CD4-positive, alpha-beta memory T cell (primary cell): ENCODE measurements around the gene IDS. TPM values are rescaled to one million over a fixed set of nuclear protein-coding genes. Genes with fewer than 3 reads are reported as not detected.
"Not testable (repeated sequence)": the region's sequence is repeated elsewhere in the genome, so short reads cannot be mapped to it uniquely, and the experiment has no call there.

Experiments used
- CTCF ChIA-PET: fragments of 350-600 bp; sonication (Branson Sonifier 250); formaldehyde crosslinking; loops from one replicate; lab custom pipeline; 2021; ENCODE audit warnings: inconsistent platforms; ENCODE audit not compliant: partially characterized antibody; lab: Charles Lee
- POLR2A ChIA-PET: fragments of 350-600 bp; sonication (Branson Sonifier 250); formaldehyde crosslinking; loops from one replicate; lab custom pipeline; 2021; ENCODE audit not compliant: partially characterized antibody; lab: Charles Lee
- DNase-seq, 5 donors: peaks; one replicate each; pipeline versions ENCODE4 v3.0.0 to v3.0.0-alpha.2; 2020 to 2022; ENCODE audit warnings: mixed read lengths in 1 of 5
- H3K27ac ChIP-seq: one replicate; pipeline ENCODE4 v1.7.0; 2013; ENCODE audit warnings: low read depth, low read length
- H3K27me3 ChIP-seq: 2 replicates; pipeline ENCODE4 v1.7.0; 2013; ENCODE audit warnings: mild to moderate bottlenecking, low read length, moderate library complexity; ENCODE audit not compliant: insufficient read depth
- H3K36me3 ChIP-seq: 2 replicates; pipeline ENCODE4 v1.7.0; 2013; ENCODE audit warnings: mild to moderate bottlenecking, low read length, moderate library complexity; ENCODE audit not compliant: insufficient read depth
- H3K4me1 ChIP-seq: 2 replicates; pipeline ENCODE4 v1.7.0; 2013; ENCODE audit warnings: mild to moderate bottlenecking, low read length, moderate library complexity; ENCODE audit not compliant: insufficient read depth
- H3K4me3 ChIP-seq, 2 donors: one replicate each; pipeline ENCODE4 v1.7.0; 2013; ENCODE audit warnings: low read length in 2 of 2, mild to moderate bottlenecking in 1 of 2
- H3K9me3 ChIP-seq, 2 donors: one replicate each; pipeline ENCODE4 v1.7.0; 2013; ENCODE audit warnings: low read length in 2 of 2, control low read depth in 1 of 2; ENCODE audit not compliant: control insufficient read depth in 1 of 2
- H3K27ac Mint-ChIP-seq, 7 donors: one replicate each; pipeline ENCODE4 v1.8.0; 2020 to 2021; ENCODE audit warnings: mixed read lengths in 7 of 7, mild to moderate bottlenecking in 6 of 7, inconsistent platforms in 3 of 7, moderate library complexity in 3 of 7
- H3K27me3 Mint-ChIP-seq, 2 donors: one replicate each; pipeline ENCODE4 v1.8.0; 2020 to 2021; ENCODE audit warnings: mixed read lengths in 2 of 2
- H3K36me3 Mint-ChIP-seq, 2 donors: one replicate each; pipeline ENCODE4 v1.8.0; 2020 to 2021; ENCODE audit warnings: mixed read lengths in 2 of 2, inconsistent platforms in 1 of 2, mild to moderate bottlenecking in 1 of 2
- H3K4me1 Mint-ChIP-seq, 4 donors: one replicate each; pipeline ENCODE4 v1.8.0; 2020 to 2021; ENCODE audit warnings: mixed read lengths in 4 of 4, mild to moderate bottlenecking in 1 of 4
- H3K4me3 Mint-ChIP-seq, 8 donors: one replicate each; pipeline ENCODE4 v1.8.0; 2020 to 2021; ENCODE audit warnings: mixed read lengths in 8 of 8, mild to moderate bottlenecking in 7 of 8, moderate library complexity in 6 of 8, inconsistent platforms in 3 of 8
- H3K9me3 Mint-ChIP-seq, 8 donors: one replicate each; pipeline ENCODE4 v1.8.0; 2020 to 2021; ENCODE audit warnings: mixed read lengths in 8 of 8, mild to moderate bottlenecking in 5 of 8, inconsistent platforms in 3 of 8, moderate library complexity in 1 of 8
- intact Hi-C: fragments of 100-400 bp; cut with micrococcal nuclease; formaldehyde crosslinking; loops from one replicate; pipeline ENCODE4 v1.15.1; 2023
- polyA plus RNA-seq, 2 donors: library from polyadenylated mRNA; unstranded; fragments of 300-500 nt; fragmentation: Illumina TruSeq; gene quantifications; one replicate each; pipeline ENCODE4 v1.2.3, GENCODE V29; 2021
- total RNA-seq, 2 experiments: library from RNA; stranded (reverse); gene quantifications; one replicate each; pipeline ENCODE4 v1.2.3, GENCODE V29; 2021

The IDS gene
- total and polyA plus RNA-seq, 4 experiments from 2014 or later = 121 to 196 (median 157) TPM

DNA sequence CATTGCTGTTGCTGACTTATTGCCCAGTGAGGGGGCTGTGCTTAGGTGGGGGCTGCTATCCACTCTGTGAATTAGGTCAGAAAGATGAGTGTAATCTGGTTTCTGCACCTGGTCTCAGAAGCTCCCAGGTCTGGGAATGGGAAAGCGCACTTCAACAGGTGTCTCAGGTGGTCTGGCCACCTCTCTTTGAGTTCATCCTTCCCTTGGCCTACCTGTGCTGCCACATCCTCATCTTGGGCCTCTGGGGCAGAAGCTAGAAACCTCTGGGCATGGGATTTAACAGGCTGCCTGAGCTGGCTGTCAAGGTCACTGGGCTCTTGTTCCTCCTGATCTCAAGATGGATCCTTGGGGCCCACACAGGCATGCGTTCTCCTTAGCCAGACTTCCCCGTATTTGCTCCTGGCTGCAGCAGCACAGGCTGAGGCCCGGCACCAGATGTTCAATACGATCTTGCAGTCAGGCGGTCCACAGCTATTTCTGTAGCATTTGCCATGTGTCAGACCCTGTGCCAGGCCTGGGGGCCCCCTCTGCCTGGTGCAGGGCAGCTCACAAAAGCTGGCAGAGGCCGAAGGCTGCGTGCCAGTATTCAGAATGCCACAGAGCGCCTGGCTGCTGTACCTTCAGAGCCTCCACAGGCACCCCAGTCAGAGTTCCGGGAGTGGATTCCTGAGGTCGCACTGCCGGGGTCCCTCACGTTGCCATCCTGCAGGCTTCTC is 21.4 kb upstream of the IDS start:
- H3K9me3 Mint-ChIP-seq, H3K4me3 ChIP-seq, H3K36me3 Mint-ChIP-seq, DNase-seq, H3K36me3 ChIP-seq, H3K27me3 Mint-ChIP-seq, H3K27me3 ChIP-seq, H3K9me3 ChIP-seq: not testable (repeated sequence)
- Mint-ChIP-seq H3K27ac (peak overlapping the region; percentile 82 to 96 (median 90)), H3K4me1 (peaks cover 14 to 43% (median 22%) of the 10 kb centered on the region in 4 donors), H3K4me3 (peak overlapping the region in 3 of 8 donors; percentile 42 to 52 (median 46))
- Histone ChIP-seq H3K27ac (peak overlapping the region; percentile 74), H3K4me1 (peaks cover 43% of the 10 kb centered on the region)
- ChIA-PET POLR2A (interaction anchor here (1.0 to 11.7 kb wide), 4 partner anchors 13 to 414 kb away, joined by 3 to 112 read pairs (median 34); partner anchors contain the start of genes EOLA1 and IDS), CTCF (interaction anchor here (0.9 to 6.5 kb wide), 6 partner anchors 13 to 23 kb away, joined by 3 to 56 read pairs (median 10); partner anchors contain the start of genes EOLA1 and IDS)
- intact Hi-C loops = loop anchor here (1.0 kb wide), 3 partner anchors 14 to 21 kb away; partner anchors contain the start of gene IDS

DNA sequence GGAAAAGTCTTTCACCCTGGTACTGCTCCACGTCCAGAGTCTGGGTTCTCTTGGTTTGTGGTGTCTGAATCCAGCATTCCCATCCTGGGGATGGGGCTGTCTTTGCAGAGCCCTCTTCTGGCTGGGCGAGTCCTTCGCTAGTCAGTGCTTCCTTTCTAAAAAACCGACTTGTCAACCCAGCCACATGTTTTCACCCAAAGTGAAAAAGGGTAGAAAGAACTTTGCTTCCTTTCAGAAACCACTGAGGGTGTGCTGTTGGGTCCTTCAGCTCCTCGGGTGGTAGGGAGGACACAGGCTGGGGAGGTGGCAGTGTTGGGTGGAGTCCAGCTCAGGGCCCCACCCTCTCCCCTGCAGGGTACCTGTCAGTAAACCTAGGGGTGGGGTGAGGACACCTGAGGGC is 20.8 kb upstream of the IDS start:
- DNase-seq = peak; percentile 55 to 64 (median 58)
- not testable (repeated sequence) for H3K36me3 Mint-ChIP-seq, H3K9me3 ChIP-seq, H3K9me3 Mint-ChIP-seq, H3K36me3 ChIP-seq, H3K4me3 ChIP-seq, H3K27me3 ChIP-seq, H3K27me3 Mint-ChIP-seq
- H3K27ac Mint-ChIP-seq = peak overlapping the region; percentile 90 to 96 (median 93)
- Histone ChIP-seq H3K4me1 (peaks cover 49% of the 10 kb centered on the region), H3K27ac (peak overlapping the region; percentile 74)
- intact Hi-C loops = loop anchor here (1.0 kb wide), 1 partner anchor 14 kb away; no protein-coding TSS in a partner anchor
- CTCF ChIA-PET = interaction anchor here (0.9 to 6.5 kb wide), 5 partner anchors 13 to 22 kb away, joined by 3 to 56 read pairs (median 4); partner anchors contain the start of genes EOLA1 and IDS
- peaks cover 18 to 48% (median 28%) of the 10 kb centered on the region in 4 donors for H3K4me1 Mint-ChIP-seq
- POLR2A ChIA-PET = interaction anchor here (1.0 to 11.7 kb wide), 4 partner anchors 13 to 414 kb away, joined by 3 to 112 read pairs (median 34); partner anchors contain the start of genes EOLA1 and IDS
- H3K4me3 Mint-ChIP-seq = peak overlapping the region in 7 of 8 donors; percentile 43 to 69 (median 52)

DNA sequence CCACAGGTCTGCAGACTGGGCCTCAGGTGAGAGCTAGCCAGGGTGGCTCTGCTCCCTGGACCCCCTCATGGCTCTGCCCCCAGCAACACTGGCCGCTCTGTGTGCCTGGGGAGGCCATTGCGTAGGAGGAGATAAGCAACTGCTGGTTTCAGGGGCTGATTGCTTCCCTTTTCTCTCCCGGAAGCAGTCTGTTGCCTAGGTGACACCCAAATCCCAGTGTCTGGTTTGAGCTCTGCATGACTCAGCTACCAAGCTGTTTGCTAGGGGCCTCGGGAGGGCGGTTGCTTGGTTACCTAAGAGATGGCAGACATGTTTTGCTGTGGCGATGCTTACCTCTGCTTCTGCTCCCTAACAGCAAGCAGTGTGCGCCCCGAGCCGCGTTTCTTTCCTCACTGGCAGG is 20.3 kb upstream of the IDS start:
- Histone ChIP-seq H3K27ac (peak overlapping the region; percentile 74), H3K4me1 (peaks cover 54% of the 10 kb centered on the region)
- H3K27me3 ChIP-seq, H3K4me3 ChIP-seq, H3K36me3 ChIP-seq, H3K36me3 Mint-ChIP-seq, H3K27me3 Mint-ChIP-seq, H3K9me3 Mint-ChIP-seq, H3K9me3 ChIP-seq, intact Hi-C loops: not testable (repeated sequence)
- ChIA-PET POLR2A (interaction anchor here (0.8 to 11.7 kb wide), 4 partner anchors 12 to 414 kb away, joined by 3 to 112 read pairs (median 34); partner anchors contain the start of genes EOLA1 and IDS), CTCF (interaction anchor here (1.1 to 6.5 kb wide), 4 partner anchors 13 to 21 kb away, joined by 3 to 56 read pairs (median 10); partner anchors contain the start of gene EOLA1)
- Mint-ChIP-seq H3K4me1 (peaks cover 23 to 54% (median 33%) of the 10 kb centered on the region in 4 donors), H3K27ac (peak overlapping the region; percentile 90 to 96 (median 94)), H3K4me3 (peak overlapping the region in 7 of 8 donors; percentile 46 to 70 (median 66))
- DNase-seq = peak; percentile 68 to 93 (median 81)

DNA sequence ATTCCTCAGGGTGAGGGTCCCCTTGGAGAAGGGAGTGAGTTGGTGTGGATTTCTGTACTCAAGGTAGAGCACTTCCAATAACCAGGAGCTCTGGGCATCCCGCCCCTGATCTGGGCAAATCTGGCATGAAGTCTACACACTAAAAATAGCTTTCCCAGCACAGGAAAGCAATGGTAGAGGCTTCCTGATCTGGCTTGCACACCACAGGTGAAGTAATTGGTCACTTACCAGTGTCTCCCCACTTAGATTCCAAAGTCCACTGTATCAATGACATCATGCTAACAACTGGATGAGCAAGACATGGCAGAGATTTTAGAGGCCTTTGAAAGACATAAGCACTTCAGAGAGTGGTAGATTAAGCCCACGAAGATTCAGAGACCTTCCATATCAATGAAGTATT is 17.8 kb upstream of the IDS start:
- Histone ChIP-seq H3K36me3 (no peaks in the 10 kb centered on the region), H3K27ac (peak overlapping the region; percentile 15), H3K27me3 (no peaks in the 10 kb centered on the region), H3K4me1 (peaks cover 59% of the 10 kb centered on the region), H3K4me3 (no peak overlapping the region), H3K9me3 (no peaks in the 10 kb centered on the region)
- Mint-ChIP-seq H3K4me1 (peaks cover 23 to 60% (median 35%) of the 10 kb centered on the region in 4 donors), H3K36me3 (no peaks in the 10 kb centered on the region), H3K9me3 (no peaks in the 10 kb centered on the region), H3K4me3 (no peak overlapping the region), H3K27me3 (no peaks in the 10 kb centered on the region), H3K27ac (peak overlapping the region; percentile 34 to 90 (median 74))
- ChIA-PET CTCF (interaction anchor here (2.1 to 3.7 kb wide), 2 partner anchors 10 to 17 kb away, joined by 11 to 29 read pairs; partner anchors contain the start of gene EOLA1), POLR2A (interaction anchor here (3.0 to 11.7 kb wide), 3 partner anchors 10 to 19 kb away, joined by 35 to 112 read pairs (median 35); partner anchors contain the start of genes EOLA1 and IDS)
- no peak for DNase-seq
- intact Hi-C loops = no loop called here

DNA sequence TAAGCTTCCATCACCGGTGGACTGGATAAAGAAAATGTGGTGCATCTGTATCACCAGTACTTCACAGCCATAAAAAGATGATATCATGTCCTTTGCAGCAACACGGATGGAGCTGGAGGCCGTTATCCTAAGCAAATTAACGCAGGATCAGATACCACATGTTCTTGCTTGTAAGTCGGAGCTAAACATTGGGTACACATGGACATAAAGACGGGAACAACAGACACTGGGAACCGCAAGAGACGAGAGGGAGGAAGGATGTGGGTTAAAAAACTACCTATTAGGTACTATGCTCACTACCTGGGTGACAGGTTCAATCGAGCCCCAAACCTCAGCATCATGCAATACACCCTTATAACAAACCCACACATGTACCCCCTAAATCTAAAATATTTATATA is 16.3 kb upstream of the IDS start:
- Histone ChIP-seq H3K36me3 (no peaks in the 10 kb centered on the region), H3K4me1 (peaks cover 54% of the 10 kb centered on the region), H3K4me3 (no peak overlapping the region), H3K9me3 (no peaks in the 10 kb centered on the region), H3K27me3 (no peaks in the 10 kb centered on the region), H3K27ac (no peak overlapping the region)
- no peaks in the 10 kb centered on the region for H3K36me3 Mint-ChIP-seq
- DNase-seq = peak in 4 of 5 donors; percentile 36 to 67 (median 56)
- peak overlapping the region; percentile 33 to 95 (median 83) for H3K27ac Mint-ChIP-seq
- no peaks in the 10 kb centered on the region for H3K27me3 Mint-ChIP-seq
- POLR2A ChIA-PET = interaction anchor here (1.1 to 11.7 kb wide), 5 partner anchors 8 to 417 kb away, joined by 3 to 112 read pairs (median 35); partner anchors contain the start of genes EOLA1, EOLA2 and IDS
- intact Hi-C loops = no loop called here
- CTCF ChIA-PET = interaction anchor here (1.7 to 3.7 kb wide), 3 partner anchors 9 to 50 kb away, joined by 3 to 29 read pairs (median 11); partner anchors contain the start of gene EOLA1
- no peaks in the 10 kb centered on the region for H3K9me3 Mint-ChIP-seq
- peaks cover 19 to 51% (median 29%) of the 10 kb centered on the region in 4 donors for H3K4me1 Mint-ChIP-seq
- peak overlapping the region in 7 of 8 donors; percentile 62 to 88 (median 73) for H3K4me3 Mint-ChIP-seq

DNA sequence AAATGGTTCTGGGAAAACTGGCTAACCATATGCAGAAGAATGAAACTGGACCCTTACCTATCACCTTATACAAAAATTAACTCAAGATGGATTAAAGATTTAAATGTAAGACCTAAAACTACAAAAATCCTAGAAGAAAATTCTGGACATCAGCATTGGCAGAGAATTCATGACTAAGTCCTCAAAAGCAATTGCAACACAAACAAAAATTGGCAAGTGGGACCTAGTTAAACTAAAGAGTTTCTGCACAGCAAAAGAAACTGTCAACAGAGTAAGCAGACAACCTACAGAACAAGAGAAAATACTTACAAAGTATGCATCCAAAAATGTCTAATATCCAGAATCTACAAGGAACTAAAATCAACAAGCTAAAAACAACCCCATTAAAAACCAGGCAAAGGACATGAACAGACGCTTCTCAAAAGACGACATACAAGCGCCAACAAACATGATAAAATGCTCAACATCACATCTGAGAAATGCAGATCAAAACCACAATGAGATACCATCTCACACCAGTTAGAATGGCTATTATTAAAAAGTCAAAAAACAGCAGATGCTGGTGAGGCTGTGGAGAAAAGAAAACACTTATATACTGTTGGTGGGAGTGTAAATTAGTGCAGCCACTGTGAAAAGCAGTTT is 15.7 kb upstream of the IDS start:
- Mint-ChIP-seq H3K4me3 (peak overlapping the region in 6 of 8 donors; percentile 6 to 88 (median 71)), H3K4me1 (peaks cover 22 to 49% (median 27%) of the 10 kb centered on the region in 4 donors), H3K27ac (peak overlapping the region; percentile 0 to 95 (median 76))
- H3K27ac ChIP-seq, H3K27me3 ChIP-seq, H3K27me3 Mint-ChIP-seq, H3K4me3 ChIP-seq, intact Hi-C loops, H3K36me3 ChIP-seq, H3K9me3 Mint-ChIP-seq, H3K9me3 ChIP-seq, H3K36me3 Mint-ChIP-seq: not testable (repeated sequence)
- POLR2A ChIA-PET = interaction anchor here (1.1 to 11.7 kb wide), 4 partner anchors 8 to 417 kb away, joined by 3 to 112 read pairs (median 35); partner anchors contain the start of genes EOLA1, EOLA2 and IDS
- CTCF ChIA-PET = interaction anchor here (1.7 to 3.7 kb wide), 3 partner anchors 8 to 50 kb away, joined by 3 to 29 read pairs (median 11); partner anchors contain the start of gene EOLA1
- peaks cover 49% of the 10 kb centered on the region for H3K4me1 ChIP-seq
- peak in 1 of 5 donors; percentile 14 for DNase-seq
